Panc1 (cell line): ENCODE results near the gene ORC4. TPM values are rescaled to one million over a fixed set of nuclear protein-coding genes. Genes with fewer than 3 reads are reported as not detected.

Source experiments
- ATAC-seq: fragments of 200-7000 bp; cut with Tn5 transposase; 2 replicates; pipeline ENCODE4 v1.9.1; 2020; ENCODE audit warnings: mild to moderate bottlenecking, moderate library complexity
- BruUV-seq: library from RNA; stranded (reverse); fragments of 400-500 nt; replicated peaks from 2 replicates; lab custom pipeline; 2021; lab: Mats Ljungman, UMichigan
- CTCF ChIA-PET: fragments of 300-600 bp; sonication (Branson Sonifier 250); formaldehyde crosslinking; loops from one replicate; lab custom pipeline; 2022; ENCODE audit warnings: antibody characterized with exemption; lab: Charles Lee
- POLR2A ChIA-PET: fragments of 300-600 bp; sonication (Branson Sonifier 250); formaldehyde crosslinking; loops from one replicate; lab custom pipeline; 2022; ENCODE audit warnings: antibody characterized with exemption; lab: Charles Lee
- DNase-seq: peaks from one replicate; pipeline ENCODE4 v3.0.0-alpha.2; 2010; ENCODE audit warnings: low read depth, low spot score
- H3K27ac ChIP-seq: 2 replicates; pipeline ENCODE4 v1.5.1; 2011; ENCODE audit warnings: mild to moderate bottlenecking, low read length, inconsistent platforms
- H3K27me3 ChIP-seq: fragments of 200-500 bp; sonication (Bioruptor generic); 2 replicates; pipeline ENCODE4 v1.6.0; 2014; ENCODE audit warnings: low read length, inconsistent platforms; ENCODE audit not compliant: control insufficient read depth, insufficient read depth
- H3K36me3 ChIP-seq: fragments of 200-500 bp; sonication (Bioruptor generic); 2 replicates; pipeline ENCODE4 v1.5.1; 2014; ENCODE audit warnings: inconsistent platforms, mild to moderate bottlenecking, low read length, moderate library complexity; ENCODE audit not compliant: control insufficient read depth, insufficient read depth
- H3K4me1 ChIP-seq: 2 replicates; pipeline ENCODE4 v1.5.1; 2011; ENCODE audit warnings: inconsistent platforms, mild to moderate bottlenecking, low read length, moderate library complexity; ENCODE audit not compliant: control insufficient read depth, insufficient read depth
- H3K4me3 ChIP-seq, 2 experiments: 2 replicates each; pipeline ENCODE4 v1.5.1; 2011 to 2012; ENCODE audit warnings: low read depth in 2 of 2, low read length in 2 of 2, mild to moderate bottlenecking in 2 of 2, inconsistent platforms in 1 of 2, moderate library complexity in 1 of 2
- H3K9me3 ChIP-seq: fragments of 200-500 bp; sonication (Bioruptor generic); 2 replicates; pipeline ENCODE4 v1.5.1; 2014; ENCODE audit warnings: low read depth, mild to moderate bottlenecking, inconsistent platforms, low read length, moderate library complexity; ENCODE audit not compliant: control insufficient read depth, insufficient read depth
- CTCF ChIP-seq: fragments of 450-650 bp; IDR thresholded peaks from 2 replicates; pipeline ENCODE4 v1.5.1; 2017; ENCODE audit warnings: mild to moderate bottlenecking
- POLR2AphosphoS5 ChIP-seq: IDR thresholded peaks from 2 replicates; pipeline ENCODE4 v1.6.1; 2012; ENCODE audit warnings: mild to moderate bottlenecking, low read depth, low read length, moderate library complexity
- SIN3A ChIP-seq: IDR thresholded peaks from 2 replicates; pipeline ENCODE4 v1.6.1; 2012; ENCODE audit warnings: low read depth, mild to moderate bottlenecking, low read length, moderate library complexity, borderline replicate concordance; ENCODE audit not compliant: insufficient read depth
- TCF7L2 ChIP-seq: IDR thresholded peaks from 2 replicates; pipeline ENCODE4 v1.6.1; 2011; ENCODE audit warnings: mild to moderate bottlenecking, low read depth, low read length, inconsistent platforms
- in situ Hi-C: cut with HindIII; loops from 2 replicates; pipeline ENCODE4 v1.10.0; 2016; ENCODE audit warnings: low sequenced_read_pairs, low pct_unique_long_range_greater_than_20kb
- intact Hi-C: fragments of 100-400 bp; cut with micrococcal nuclease; formaldehyde crosslinking; loops from one replicate; pipeline ENCODE4 v1.10.0; 2022; ENCODE audit not compliant: unreplicated experiment
- total RNA-seq: library from RNA; stranded (reverse); gene quantifications from one replicate; pipeline ENCODE4 v1.2.1, GENCODE V29; 2021; ENCODE audit not compliant: unreplicated experiment
- TF ChIP-seq, protein P1 (sequence below), 2 experiments: IDR thresholded peaks; 2 replicates each; pipeline ENCODE4 v1.6.1; 2011 to 2012; ENCODE audit warnings: low read depth in 2 of 2, control low read depth in 1 of 2, low read length in 1 of 2, mild to moderate bottlenecking in 1 of 2, moderate library complexity in 1 of 2; ENCODE audit not compliant: insufficient read depth in 1 of 2

The ORC4 gene
- total RNA-seq, 1 experiment from 2014 or later = 43.3 TPM

DNA sequence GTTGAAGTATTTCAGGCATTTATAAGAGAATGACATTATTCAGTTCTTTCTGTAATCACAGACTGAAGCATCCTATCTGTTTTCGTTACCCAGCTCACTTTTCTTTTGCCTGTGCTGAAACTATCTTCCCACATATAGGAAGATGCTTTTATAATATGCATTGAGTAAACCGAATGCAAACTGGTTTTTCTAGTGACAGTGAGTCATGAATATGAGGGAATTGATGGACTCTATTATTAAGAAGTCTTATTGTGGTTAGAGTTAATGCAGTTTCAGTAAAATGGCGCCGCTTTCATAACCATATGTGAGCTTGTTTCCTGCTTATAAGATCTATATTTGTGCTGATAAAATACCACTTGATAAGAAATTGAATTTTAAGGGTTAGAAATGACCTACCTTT, 116.5 kb downstream of the ORC4 start:
- Histone ChIP-seq H3K36me3 (no peaks in the 10 kb centered on the region), H3K4me3 (no peak overlapping the region), H3K4me1 (no peaks in the 10 kb centered on the region), H3K27me3 (no peaks in the 10 kb centered on the region), H3K9me3 (no peaks in the 10 kb centered on the region), H3K27ac (no peak overlapping the region)
- no TSS peak for BruUV-seq
- intact Hi-C loops = no loop called here
- ATAC-seq (no peak), DNase-seq (no peak)
- TF ChIP-seq SIN3A (no peak), POLR2AphosphoS5 (no peak), TCF7L2 (no peak), CTCF (no peak)
- TF ChIP-seq, protein P1, sequence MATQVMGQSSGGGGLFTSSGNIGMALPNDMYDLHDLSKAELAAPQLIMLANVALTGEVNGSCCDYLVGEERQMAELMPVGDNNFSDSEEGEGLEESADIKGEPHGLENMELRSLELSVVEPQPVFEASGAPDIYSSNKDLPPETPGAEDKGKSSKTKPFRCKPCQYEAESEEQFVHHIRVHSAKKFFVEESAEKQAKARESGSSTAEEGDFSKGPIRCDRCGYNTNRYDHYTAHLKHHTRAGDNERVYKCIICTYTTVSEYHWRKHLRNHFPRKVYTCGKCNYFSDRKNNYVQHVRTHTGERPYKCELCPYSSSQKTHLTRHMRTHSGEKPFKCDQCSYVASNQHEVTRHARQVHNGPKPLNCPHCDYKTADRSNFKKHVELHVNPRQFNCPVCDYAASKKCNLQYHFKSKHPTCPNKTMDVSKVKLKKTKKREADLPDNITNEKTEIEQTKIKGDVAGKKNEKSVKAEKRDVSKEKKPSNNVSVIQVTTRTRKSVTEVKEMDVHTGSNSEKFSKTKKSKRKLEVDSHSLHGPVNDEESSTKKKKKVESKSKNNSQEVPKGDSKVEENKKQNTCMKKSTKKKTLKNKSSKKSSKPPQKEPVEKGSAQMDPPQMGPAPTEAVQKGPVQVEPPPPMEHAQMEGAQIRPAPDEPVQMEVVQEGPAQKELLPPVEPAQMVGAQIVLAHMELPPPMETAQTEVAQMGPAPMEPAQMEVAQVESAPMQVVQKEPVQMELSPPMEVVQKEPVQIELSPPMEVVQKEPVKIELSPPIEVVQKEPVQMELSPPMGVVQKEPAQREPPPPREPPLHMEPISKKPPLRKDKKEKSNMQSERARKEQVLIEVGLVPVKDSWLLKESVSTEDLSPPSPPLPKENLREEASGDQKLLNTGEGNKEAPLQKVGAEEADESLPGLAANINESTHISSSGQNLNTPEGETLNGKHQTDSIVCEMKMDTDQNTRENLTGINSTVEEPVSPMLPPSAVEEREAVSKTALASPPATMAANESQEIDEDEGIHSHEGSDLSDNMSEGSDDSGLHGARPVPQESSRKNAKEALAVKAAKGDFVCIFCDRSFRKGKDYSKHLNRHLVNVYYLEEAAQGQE (IDR thresholded peaks at IDR 0.05; ENCODE audit: insufficient read depth in 1 of 2, low read depth in 2 of 2, low read length in 1 of 2) = no peak
- ChIA-PET POLR2A (no interaction called here), CTCF (no interaction called here)
- in situ Hi-C loops = no loop called here

- DNase-seq (no peak), ATAC-seq (no peak)
- Histone ChIP-seq H3K27ac (no peak overlapping the region), H3K4me3 (no peak overlapping the region), H3K9me3 (no peaks in the 10 kb centered on the region), H3K4me1 (no peaks in the 10 kb centered on the region), H3K36me3 (no peaks in the 10 kb centered on the region), H3K27me3 (no peaks in the 10 kb centered on the region)
- no TSS peak for BruUV-seq
- TF ChIP-seq SIN3A (no peak), POLR2AphosphoS5 (no peak)
- TF ChIP-seq, protein P1 (IDR thresholded peaks at IDR 0.05; ENCODE audit: insufficient read depth in 1 of 2, low read depth in 2 of 2, low read length in 1 of 2) = no peak
- intact Hi-C loops (no loop called here), in situ Hi-C loops (no loop called here)
- POLR2A ChIA-PET = no interaction called here
- CTCF ChIA-PET = no interaction called here
These were observed 131.9 kb downstream of the ORC4 start for GRCh38 chr2:147888680-147889079.
